ENCODE data around the gene KRT6C.

KRT6C gene

DNA sequence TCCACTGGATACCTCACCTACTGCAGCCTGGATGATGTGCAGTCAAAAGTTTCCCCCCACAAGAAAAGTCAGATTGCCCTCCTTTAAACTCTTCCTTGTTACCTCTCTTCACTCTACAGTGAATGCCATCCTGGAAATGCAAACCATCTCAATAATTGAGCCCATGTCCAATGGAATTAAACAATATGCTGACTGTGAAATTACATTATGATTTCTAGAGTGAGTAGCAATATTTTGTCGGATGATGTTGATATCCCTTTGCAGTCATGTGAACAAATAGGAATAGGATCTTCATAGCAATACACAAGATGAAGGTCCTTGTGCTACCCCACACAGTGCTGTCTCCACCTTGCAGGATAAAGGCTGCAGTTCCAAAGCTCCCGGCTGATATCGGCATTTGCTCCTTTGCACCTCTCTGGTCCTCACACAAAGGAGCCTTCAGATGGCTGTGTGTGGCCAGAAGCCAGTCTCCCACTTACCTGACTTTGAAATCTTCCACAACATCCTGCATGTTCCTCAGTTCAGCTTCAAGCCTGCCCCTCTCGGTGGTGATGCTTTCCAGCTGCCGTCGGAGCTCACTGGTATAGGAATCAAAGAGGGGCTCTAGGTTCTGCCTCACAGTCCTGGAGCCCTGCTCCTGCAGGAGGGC is 40.9 kb downstream of the KRT6C start:
- ATAC-seq (ENCODE audit: low read depth) (no peak), DNase-seq (ENCODE audit: low spot score) (peak; percentile 9)
- Histone ChIP-seq H3K27me3 (ENCODE audit: insufficient read depth, poor library complexity, severe bottlenecking) (no peaks in the 10 kb centered on the region), H3K27ac (ENCODE audit: poor library complexity, severe bottlenecking) (no peak overlapping the region), H3K9me3 (ENCODE audit: severe bottlenecking) (no peaks in the 10 kb centered on the region), H3K4me1 (ENCODE audit: insufficient read depth, poor library complexity, severe bottlenecking) (peaks cover 31% of the 10 kb centered on the region), H3K4me3 (ENCODE audit: severe bottlenecking) (no peak overlapping the region), H3K36me3 (ENCODE audit: low read depth) (no peaks in the 10 kb centered on the region)
- TF ChIP-seq, protein P1, sequence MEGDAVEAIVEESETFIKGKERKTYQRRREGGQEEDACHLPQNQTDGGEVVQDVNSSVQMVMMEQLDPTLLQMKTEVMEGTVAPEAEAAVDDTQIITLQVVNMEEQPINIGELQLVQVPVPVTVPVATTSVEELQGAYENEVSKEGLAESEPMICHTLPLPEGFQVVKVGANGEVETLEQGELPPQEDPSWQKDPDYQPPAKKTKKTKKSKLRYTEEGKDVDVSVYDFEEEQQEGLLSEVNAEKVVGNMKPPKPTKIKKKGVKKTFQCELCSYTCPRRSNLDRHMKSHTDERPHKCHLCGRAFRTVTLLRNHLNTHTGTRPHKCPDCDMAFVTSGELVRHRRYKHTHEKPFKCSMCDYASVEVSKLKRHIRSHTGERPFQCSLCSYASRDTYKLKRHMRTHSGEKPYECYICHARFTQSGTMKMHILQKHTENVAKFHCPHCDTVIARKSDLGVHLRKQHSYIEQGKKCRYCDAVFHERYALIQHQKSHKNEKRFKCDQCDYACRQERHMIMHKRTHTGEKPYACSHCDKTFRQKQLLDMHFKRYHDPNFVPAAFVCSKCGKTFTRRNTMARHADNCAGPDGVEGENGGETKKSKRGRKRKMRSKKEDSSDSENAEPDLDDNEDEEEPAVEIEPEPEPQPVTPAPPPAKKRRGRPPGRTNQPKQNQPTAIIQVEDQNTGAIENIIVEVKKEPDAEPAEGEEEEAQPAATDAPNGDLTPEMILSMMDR (IDR thresholded peaks at IDR 0.05; ENCODE audit: poor library complexity, severe bottlenecking), result no peak

DNA sequence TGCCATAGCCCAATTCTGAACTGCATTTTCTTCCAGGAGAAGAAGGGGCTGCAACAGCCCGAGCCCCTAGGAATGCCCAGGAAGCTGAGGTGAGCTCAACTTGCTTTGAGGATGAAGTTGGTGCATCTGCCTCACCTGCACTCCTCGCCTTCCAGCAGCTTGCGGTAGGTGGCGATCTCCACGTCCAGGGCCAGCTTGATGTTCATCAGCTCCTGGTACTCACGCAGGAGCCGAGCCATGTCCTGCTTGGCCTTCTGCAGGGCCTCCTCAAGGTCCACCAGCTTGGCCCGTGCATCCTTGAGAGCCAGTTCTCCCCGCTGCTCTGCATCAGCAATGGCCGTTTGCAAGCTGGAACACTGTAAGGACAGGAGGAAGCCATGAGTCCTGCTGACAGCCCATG is 45.5 kb downstream of the KRT6C start:
- Histone ChIP-seq H3K4me1 (ENCODE audit: insufficient read depth, poor library complexity, severe bottlenecking) (peaks cover 3% of the 10 kb centered on the region), H3K4me3 (ENCODE audit: severe bottlenecking) (no peak overlapping the region), H3K27me3 (ENCODE audit: insufficient read depth, poor library complexity, severe bottlenecking) (no peaks in the 10 kb centered on the region), H3K9me3 (ENCODE audit: severe bottlenecking) (no peaks in the 10 kb centered on the region), H3K27ac (ENCODE audit: poor library complexity, severe bottlenecking) (no peak overlapping the region), H3K36me3 (ENCODE audit: low read depth) (no peaks in the 10 kb centered on the region)
- ATAC-seq (ENCODE audit: low read depth) (no peak), DNase-seq (ENCODE audit: low spot score) (no peak)
- TF ChIP-seq, protein P1 (IDR thresholded peaks at IDR 0.05; ENCODE audit: poor library complexity, severe bottlenecking), result no peak

DNA sequence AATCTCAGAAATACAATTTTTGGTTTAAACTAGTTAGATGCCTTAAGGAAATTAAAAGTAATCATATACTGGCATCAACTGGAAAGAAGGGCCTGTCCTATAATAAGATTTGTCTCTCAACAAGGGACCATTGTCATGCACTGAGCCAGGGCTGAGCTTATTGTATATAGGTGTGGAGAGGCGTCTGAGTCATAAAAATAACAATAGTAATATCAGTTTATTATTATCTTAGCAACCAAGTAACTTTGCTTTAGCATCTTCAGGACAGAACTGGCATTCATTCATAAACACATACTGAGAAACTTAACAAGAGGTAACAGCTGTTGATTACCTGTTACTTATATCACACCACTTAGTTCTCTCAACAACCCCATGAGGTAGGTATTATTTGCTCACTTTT is 46.5 kb downstream of the KRT6C start:
- Histone ChIP-seq H3K4me1 (ENCODE audit: insufficient read depth, poor library complexity, severe bottlenecking) (peaks cover 3% of the 10 kb centered on the region), H3K27ac (ENCODE audit: poor library complexity, severe bottlenecking) (no peak overlapping the region), H3K9me3 (ENCODE audit: severe bottlenecking) (no peaks in the 10 kb centered on the region), H3K36me3 (ENCODE audit: low read depth) (no peaks in the 10 kb centered on the region), H3K27me3 (ENCODE audit: insufficient read depth, poor library complexity, severe bottlenecking) (no peaks in the 10 kb centered on the region), H3K4me3 (ENCODE audit: severe bottlenecking) (no peak overlapping the region)
- DNase-seq (ENCODE audit: low spot score) (no peak), ATAC-seq (ENCODE audit: low read depth) (peak; percentile 69)
- TF ChIP-seq, protein P1 (IDR thresholded peaks at IDR 0.05; ENCODE audit: poor library complexity, severe bottlenecking), result no peak

DNA sequence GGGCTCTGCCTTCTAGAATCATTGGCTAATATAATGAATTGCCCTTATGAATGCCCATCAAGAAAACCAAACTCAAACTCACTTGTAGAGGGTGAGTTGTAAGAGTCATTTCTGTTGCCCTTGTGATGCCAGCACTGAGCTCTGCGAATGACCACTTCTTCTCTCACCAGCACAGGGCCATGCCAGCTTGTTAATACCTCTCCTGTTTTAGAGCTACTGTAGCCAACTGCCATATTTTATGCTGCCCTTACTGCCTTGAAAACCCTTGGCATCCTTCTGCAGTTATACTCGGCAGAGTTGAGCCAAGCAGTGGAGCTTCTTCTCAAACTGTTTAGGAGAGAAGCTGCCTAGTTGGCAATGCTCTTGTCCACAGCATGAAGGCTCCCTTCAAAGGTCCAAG is 47.6 kb downstream of the KRT6C start:
- Histone ChIP-seq H3K36me3 (ENCODE audit: low read depth) (no peaks in the 10 kb centered on the region), H3K9me3 (ENCODE audit: severe bottlenecking) (no peaks in the 10 kb centered on the region), H3K4me1 (ENCODE audit: insufficient read depth, poor library complexity, severe bottlenecking) (peaks cover 3% of the 10 kb centered on the region), H3K4me3 (ENCODE audit: severe bottlenecking) (no peak overlapping the region), H3K27me3 (ENCODE audit: insufficient read depth, poor library complexity, severe bottlenecking) (no peaks in the 10 kb centered on the region), H3K27ac (ENCODE audit: poor library complexity, severe bottlenecking) (no peak overlapping the region)
- ATAC-seq (ENCODE audit: low read depth), result no peak
- TF ChIP-seq, protein P1 (IDR thresholded peaks at IDR 0.05; ENCODE audit: poor library complexity, severe bottlenecking), result no peak
- DNase-seq (ENCODE audit: low spot score), result no peak

DNA sequence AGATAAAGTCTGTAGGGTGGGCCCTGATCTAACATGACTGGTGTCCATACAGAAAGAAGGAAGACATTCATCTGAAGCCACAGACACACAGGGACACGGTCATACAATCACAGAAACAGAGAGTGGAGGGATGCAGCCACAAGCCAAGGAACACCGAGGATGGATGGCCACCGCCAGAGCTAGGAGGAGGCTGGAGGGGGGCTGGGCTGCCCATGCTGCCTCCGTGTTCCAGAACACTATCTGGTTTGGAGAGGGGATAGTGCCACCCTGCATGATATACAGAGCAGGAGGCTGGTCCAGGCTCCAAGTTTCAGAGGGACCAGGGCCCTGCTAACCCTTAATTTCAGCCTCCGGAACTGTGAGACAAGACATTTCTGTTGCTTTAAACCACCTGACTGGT is 48.1 kb downstream of the KRT6C start:
- Histone ChIP-seq H3K4me3 (ENCODE audit: severe bottlenecking) (no peak overlapping the region), H3K36me3 (ENCODE audit: low read depth) (no peaks in the 10 kb centered on the region), H3K27ac (ENCODE audit: poor library complexity, severe bottlenecking) (no peak overlapping the region), H3K9me3 (ENCODE audit: severe bottlenecking) (no peaks in the 10 kb centered on the region), H3K4me1 (ENCODE audit: insufficient read depth, poor library complexity, severe bottlenecking) (peaks cover 3% of the 10 kb centered on the region), H3K27me3 (ENCODE audit: insufficient read depth, poor library complexity, severe bottlenecking) (no peaks in the 10 kb centered on the region)
- ATAC-seq (ENCODE audit: low read depth) (no peak), DNase-seq (ENCODE audit: low spot score) (no peak)
- TF ChIP-seq, protein P1 (IDR thresholded peaks at IDR 0.05; ENCODE audit: poor library complexity, severe bottlenecking), result no peak

Data from RWPE2 (cell line).